ENCODE data around the gene NAB2. TPM values are rescaled to one million over a fixed set of nuclear protein-coding genes. Genes with fewer than 3 reads are reported as not detected.

NAB2 gene
- total and polyA plus RNA-seq, 9 of the 15 experiments (the other 6 are each of a cell fraction or from before 2014, with no cell fraction given): 0.45 to 40.9 (median 20.4) TPM

GRCh38 chr12:57111031-57111734, 22.3 kb downstream of the NAB2 start, which contains the start of gene STAT6 (continued):
- no peak for TF ChIP-seq ZNF232 (CRISPR knock-in tag; IDR thresholded peaks at IDR 0.05)
- TF ChIP-seq ZNF253 (CRISPR knock-in tag; conservative IDR thresholded peaks at IDR 0.05): no peak
- TF ChIP-seq IRF2 (CRISPR knock-in tag; IDR thresholded peaks at IDR 0.05): no peak
- no peak; a peak in 1 of 4 replicates for TF ChIP-seq KDM1A (IDR thresholded peaks at IDR 0.05)
- no peak for TF ChIP-seq GTF2F1 (IDR thresholded peaks at IDR 0.05; ENCODE audit: low read depth, low read length)
- no peak for TF ChIP-seq SAFB2 (IDR thresholded peaks at IDR 0.05; ENCODE audit: borderline replicate concordance, low read depth, low read length, severe bottlenecking)
- TF ChIP-seq PHB2 (IDR thresholded peaks at IDR 0.05; ENCODE audit: low read depth): no peak
- peak; percentile 84 for TF ChIP-seq NFRKB (IDR thresholded peaks at IDR 0.05; ENCODE audit: low read depth)
- TF ChIP-seq, protein P1, sequence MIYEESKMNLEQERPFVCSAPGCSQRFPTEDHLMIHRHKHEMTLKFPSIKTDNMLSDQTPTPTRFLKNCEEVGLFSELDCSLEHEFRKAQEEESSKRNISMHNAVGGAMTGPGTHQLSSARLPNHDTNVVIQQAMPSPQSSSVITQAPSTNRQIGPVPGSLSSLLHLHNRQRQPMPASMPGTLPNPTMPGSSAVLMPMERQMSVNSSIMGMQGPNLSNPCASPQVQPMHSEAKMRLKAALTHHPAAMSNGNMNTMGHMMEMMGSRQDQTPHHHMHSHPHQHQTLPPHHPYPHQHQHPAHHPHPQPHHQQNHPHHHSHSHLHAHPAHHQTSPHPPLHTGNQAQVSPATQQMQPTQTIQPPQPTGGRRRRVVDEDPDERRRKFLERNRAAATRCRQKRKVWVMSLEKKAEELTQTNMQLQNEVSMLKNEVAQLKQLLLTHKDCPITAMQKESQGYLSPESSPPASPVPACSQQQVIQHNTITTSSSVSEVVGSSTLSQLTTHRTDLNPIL (CRISPR knock-in tag; IDR thresholded peaks at IDR 0.05): no peak
- no peak for TF ChIP-seq HMG20B (CRISPR knock-in tag; IDR thresholded peaks at IDR 0.05)
- TF ChIP-seq, protein P2, sequence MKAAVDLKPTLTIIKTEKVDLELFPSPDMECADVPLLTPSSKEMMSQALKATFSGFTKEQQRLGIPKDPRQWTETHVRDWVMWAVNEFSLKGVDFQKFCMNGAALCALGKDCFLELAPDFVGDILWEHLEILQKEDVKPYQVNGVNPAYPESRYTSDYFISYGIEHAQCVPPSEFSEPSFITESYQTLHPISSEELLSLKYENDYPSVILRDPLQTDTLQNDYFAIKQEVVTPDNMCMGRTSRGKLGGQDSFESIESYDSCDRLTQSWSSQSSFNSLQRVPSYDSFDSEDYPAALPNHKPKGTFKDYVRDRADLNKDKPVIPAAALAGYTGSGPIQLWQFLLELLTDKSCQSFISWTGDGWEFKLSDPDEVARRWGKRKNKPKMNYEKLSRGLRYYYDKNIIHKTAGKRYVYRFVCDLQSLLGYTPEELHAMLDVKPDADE (conservative IDR thresholded peaks at IDR 0.05; ENCODE audit: control insufficient read depth, low read depth, low read length): no peak
- no peak for TF ChIP-seq NEUROD1 (IDR thresholded peaks at IDR 0.05; ENCODE audit: borderline replicate concordance, low read depth, low read length, partially characterized antibody)
- no peak for TF ChIP-seq SRSF9 (IDR thresholded peaks at IDR 0.05; ENCODE audit: borderline replicate concordance, low read depth, low read length)
- TF ChIP-seq SFPQ (IDR thresholded peaks at IDR 0.05; ENCODE audit: low read depth, low read length): no peak
- TF ChIP-seq, protein P3, sequence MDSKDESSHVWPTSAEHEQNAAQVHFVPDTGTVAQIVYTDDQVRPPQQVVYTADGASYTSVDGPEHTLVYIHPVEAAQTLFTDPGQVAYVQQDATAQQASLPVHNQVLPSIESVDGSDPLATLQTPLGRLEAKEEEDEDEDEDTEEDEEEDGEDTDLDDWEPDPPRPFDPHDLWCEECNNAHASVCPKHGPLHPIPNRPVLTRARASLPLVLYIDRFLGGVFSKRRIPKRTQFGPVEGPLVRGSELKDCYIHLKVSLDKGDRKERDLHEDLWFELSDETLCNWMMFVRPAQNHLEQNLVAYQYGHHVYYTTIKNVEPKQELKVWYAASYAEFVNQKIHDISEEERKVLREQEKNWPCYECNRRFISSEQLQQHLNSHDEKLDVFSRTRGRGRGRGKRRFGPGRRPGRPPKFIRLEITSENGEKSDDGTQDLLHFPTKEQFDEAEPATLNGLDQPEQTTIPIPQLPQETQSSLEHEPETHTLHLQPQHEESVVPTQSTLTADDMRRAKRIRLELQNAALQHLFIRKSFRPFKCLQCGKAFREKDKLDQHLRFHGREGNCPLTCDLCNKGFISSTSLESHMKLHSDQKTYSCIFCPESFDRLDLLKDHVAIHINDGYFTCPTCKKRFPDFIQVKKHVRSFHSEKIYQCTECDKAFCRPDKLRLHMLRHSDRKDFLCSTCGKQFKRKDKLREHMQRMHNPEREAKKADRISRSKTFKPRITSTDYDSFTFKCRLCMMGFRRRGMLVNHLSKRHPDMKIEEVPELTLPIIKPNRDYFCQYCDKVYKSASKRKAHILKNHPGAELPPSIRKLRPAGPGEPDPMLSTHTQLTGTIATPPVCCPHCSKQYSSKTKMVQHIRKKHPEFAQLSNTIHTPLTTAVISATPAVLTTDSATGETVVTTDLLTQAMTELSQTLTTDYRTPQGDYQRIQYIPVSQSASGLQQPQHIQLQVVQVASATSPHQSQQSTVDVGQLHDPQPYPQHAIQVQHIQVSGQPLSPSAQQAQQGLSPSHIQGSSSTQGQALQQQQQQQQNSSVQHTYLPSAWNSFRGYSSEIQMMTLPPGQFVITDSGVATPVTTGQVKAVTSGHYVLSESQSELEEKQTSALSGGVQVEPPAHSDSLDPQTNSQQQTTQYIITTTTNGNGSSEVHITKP (IDR thresholded peaks at IDR 0.05; ENCODE audit: partially characterized antibody): peak; percentile 27
- no peak for TF ChIP-seq MED1 (CRISPR knock-in tag; IDR thresholded peaks at IDR 0.05; ENCODE audit: borderline replicate concordance)
- TF ChIP-seq ZNF551 (CRISPR knock-in tag; IDR thresholded peaks at IDR 0.05): no peak
- TF ChIP-seq, protein P4, sequence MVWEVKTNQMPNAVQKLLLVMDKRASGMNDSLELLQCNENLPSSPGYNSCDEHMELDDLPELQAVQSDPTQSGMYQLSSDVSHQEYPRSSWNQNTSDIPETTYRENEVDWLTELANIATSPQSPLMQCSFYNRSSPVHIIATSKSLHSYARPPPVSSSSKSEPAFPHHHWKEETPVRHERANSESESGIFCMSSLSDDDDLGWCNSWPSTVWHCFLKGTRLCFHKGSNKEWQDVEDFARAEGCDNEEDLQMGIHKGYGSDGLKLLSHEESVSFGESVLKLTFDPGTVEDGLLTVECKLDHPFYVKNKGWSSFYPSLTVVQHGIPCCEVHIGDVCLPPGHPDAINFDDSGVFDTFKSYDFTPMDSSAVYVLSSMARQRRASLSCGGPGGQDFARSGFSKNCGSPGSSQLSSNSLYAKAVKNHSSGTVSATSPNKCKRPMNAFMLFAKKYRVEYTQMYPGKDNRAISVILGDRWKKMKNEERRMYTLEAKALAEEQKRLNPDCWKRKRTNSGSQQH (CRISPR knock-in tag; IDR thresholded peaks at IDR 0.05): peak; percentile 84

Measured in K562 (cell line).